Activated T-cell treated with anti-CD3 and anti-CD28 coated beads for 1 hour (primary cell): ENCODE measurements around the gene HPCA.

Source experiments
- DNase-seq: peaks from one replicate; pipeline ENCODE4 v3.0.0-alpha.2; 2020; ENCODE audit warnings: low read depth

HPCA gene

DNA sequence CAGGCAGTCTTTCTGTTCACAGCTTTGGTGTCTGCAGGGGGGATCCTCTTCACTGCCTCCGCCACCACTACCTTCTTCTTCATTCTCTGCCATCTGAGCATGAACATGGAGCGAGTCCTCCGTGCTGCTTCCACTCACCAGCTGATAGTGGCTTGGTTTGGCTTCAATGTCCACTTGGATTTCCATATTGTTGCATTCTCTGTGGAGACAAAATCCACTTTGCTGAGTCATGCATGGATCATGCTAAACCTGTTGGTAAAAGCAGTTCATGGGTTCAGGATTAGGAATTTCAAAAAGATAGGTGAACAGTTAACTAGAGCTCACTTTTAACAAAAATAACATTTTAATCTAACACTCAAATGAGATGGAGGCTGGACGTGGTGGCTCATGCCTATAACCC lies 50.8 kb downstream of the HPCA start:
- no peak for DNase-seq

GRCh38 chr1:32939655-32940371 lies 53.5 kb downstream of the HPCA start:
- DNase-seq: no peak

GRCh38 chr1:32944180-32944579 lies 57.9 kb downstream of the HPCA start:
- DNase-seq: no peak
